Ovary (tissue), 3 donors: ENCODE measurements around the gene HIVEP3.

ENCODE experiments used
- CTCF ChIP-seq, 3 donors: fragments of 450-650 bp in 2 of 3; fragments of 200-600 bp in 1 of 3; IDR thresholded peaks; one replicate each; pipeline versions ENCODE4 v1.5.1 to v1.8.0; 2016 to 2022; ENCODE audit warnings: antibody characterized with exemption in 3 of 3, mild to moderate bottlenecking in 1 of 3
- EP300 ChIP-seq: sonication (generic); formaldehyde crosslinking; IDR thresholded peaks from one replicate; pipeline ENCODE4 v1.6.1; 2017; ENCODE audit warnings: antibody characterized with exemption
- donor health status: DM: no; HTN: no; CAD: no.

DNA sequence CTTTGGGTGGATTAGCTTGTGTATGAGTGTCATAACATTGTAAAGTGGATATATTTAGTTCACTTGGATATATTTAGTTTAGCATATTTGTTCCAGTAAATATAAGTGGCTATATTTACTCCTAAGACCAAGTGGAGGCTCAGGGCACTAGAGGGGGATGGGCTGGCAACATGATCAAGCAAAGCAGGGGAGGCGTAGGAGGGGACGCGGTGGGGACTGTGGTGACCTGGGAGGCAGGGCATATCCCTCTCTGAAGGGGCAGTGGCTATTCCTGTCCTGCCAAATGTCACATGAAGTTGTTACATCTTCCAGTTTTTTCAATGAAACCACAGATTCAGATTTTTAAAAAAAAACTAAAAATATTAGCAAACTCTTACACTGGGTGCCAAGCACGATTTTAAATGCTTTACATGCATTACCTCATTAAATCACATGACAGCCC is 382.3 kb downstream of the HIVEP3 start:
- TF ChIP-seq CTCF (IDR thresholded peaks at IDR 0.05), result no peak
- TF ChIP-seq EP300, result no peak
